HepG2 (cell line): ENCODE measurements around the gene PLAGL2. TPM values are rescaled to one million over a fixed set of nuclear protein-coding genes. Genes with fewer than 3 reads are reported as not detected.

ENCODE experiments used
- ATAC-seq: fragments of 200-7000 bp; cut with Tn5 transposase; 3 replicates; pipeline ENCODE4 v1.9.1; 2020; ENCODE audit warnings: mild to moderate bottlenecking, moderate library complexity
- BruUV-seq: library from RNA; stranded (reverse); fragments of 400-500 nt; replicated peaks from 2 replicates; lab custom pipeline; 2021; lab: Mats Ljungman, UMichigan
- CTCF ChIA-PET: fragments of 300-600 bp; formaldehyde crosslinking; extraction: SDS; loops from one replicate; lab custom pipeline; 2021; ENCODE audit warnings: low total read pairs, inconsistent platforms, low intra/inter-chr PET ratio; lab: Yijun Ruan, JAX
- POLR2A ChIA-PET: fragments of 350-600 bp; sonication (Branson Sonifier 250); formaldehyde crosslinking; loops from one replicate; lab custom pipeline; 2020; ENCODE audit warnings: antibody characterized with exemption, inconsistent platforms; lab: Yijun Ruan, JAX
- DNase-seq: peaks from one replicate; pipeline ENCODE4 v3.0.0-alpha.2; 2015; ENCODE audit warnings: low spot score
- FAIRE-seq: peaks from 3 replicates; lab custom pipeline; 2011; peaks lifted over from hg19 to GRCh38; lab: Jason Lieb, UNC
- H2AFZ ChIP-seq: one replicate; pipeline ENCODE4 v1.6.1; 2011; ENCODE audit warnings: low read length, inconsistent platforms
- H3K27ac ChIP-seq: fragments of 300-600 bp; 3 replicates; pipeline ENCODE4 v1.8.0; 2011; ENCODE audit warnings: mixed run types, mild to moderate bottlenecking, mixed read lengths, low read length, inconsistent platforms; ENCODE audit not compliant: insufficient read depth; ENCODE audit errors: extremely low read length
- H3K27me3 ChIP-seq, 2 experiments: fragments of 200-600 bp in 1 of 2; 2 replicates in 1 of 2; 3 replicates in 1 of 2; pipeline versions ENCODE4 v1.6.0 to v1.8.0; 2011; ENCODE audit warnings: low read length in 2 of 2, mild to moderate bottlenecking in 2 of 2, moderate library complexity in 2 of 2, inconsistent platforms in 1 of 2; ENCODE audit not compliant: insufficient read depth in 2 of 2, control insufficient read depth in 1 of 2
- H3K36me3 ChIP-seq, 2 experiments: fragments of 200-600 bp in 1 of 2; replicated peaks in 1 of 2; 2 replicates in 1 of 2; 3 replicates in 1 of 2; pipeline versions ENCODE4 v1.5.1 to v1.8.0; 2011; ENCODE audit warnings: low read length in 2 of 2, inconsistent platforms in 1 of 2; ENCODE audit not compliant: insufficient read depth in 2 of 2, control insufficient read depth in 1 of 2
- H3K4me1 ChIP-seq: 2 replicates; pipeline ENCODE4 v1.5.1; 2012; ENCODE audit warnings: low read length, inconsistent platforms; ENCODE audit not compliant: insufficient read depth
- H3K4me2 ChIP-seq: 2 replicates; pipeline ENCODE4 v1.6.0; 2011; ENCODE audit warnings: low read depth, low read length, inconsistent platforms
- H3K4me3 ChIP-seq, 3 experiments: fragments of 200-600 bp in 1 of 3; sonication (generic), shearing (Covaris generic) in 1 of 3; replicated peaks in 1 of 3; 2 replicates each; pipeline ENCODE4 v1.5.1; 2011 to 2016; ENCODE audit warnings: low read length in 3 of 3, inconsistent platforms in 2 of 3, low read depth in 2 of 3, mild to moderate bottlenecking in 2 of 3, control low read depth in 1 of 3, mixed read lengths in 1 of 3; ENCODE audit not compliant: insufficient read depth in 1 of 3
- H3K79me2 ChIP-seq: one replicate; pipeline ENCODE4 v1.6.1; 2011; ENCODE audit warnings: low read length, inconsistent platforms; ENCODE audit not compliant: insufficient read depth
- H3K9ac ChIP-seq: 2 replicates; pipeline ENCODE4 v1.6.0; 2011; ENCODE audit warnings: mild to moderate bottlenecking, low read depth, low read length, inconsistent platforms; ENCODE audit not compliant: insufficient read depth
- H3K9me3 ChIP-seq: 2 replicates; pipeline ENCODE4 v1.5.1; 2012; ENCODE audit warnings: mild to moderate bottlenecking, low read length
- H4K20me1 ChIP-seq: 2 replicates; pipeline ENCODE4 v1.6.0; 2011; ENCODE audit warnings: inconsistent platforms, mild to moderate bottlenecking, low read length, moderate library complexity; ENCODE audit not compliant: insufficient read depth
- ELF4 ChIP-seq: sonication (generic); formaldehyde crosslinking; IDR thresholded peaks from 2 replicates; pipeline ENCODE4 v1.5.0; 2020; ENCODE audit warnings: missing genetic modification reagents, mild to moderate bottlenecking, moderate library complexity, borderline replicate concordance
- FLYWCH1 ChIP-seq: sonication (generic); formaldehyde crosslinking; IDR thresholded peaks from 2 replicates; pipeline ENCODE4 v1.8.1; 2023; ENCODE audit warnings: mild to moderate bottlenecking, missing genetic modification reagents
- FOXO4 ChIP-seq: sonication (generic); formaldehyde crosslinking; conservative IDR thresholded peaks from 2 replicates; pipeline ENCODE4 v1.8.1; 2023; ENCODE audit warnings: missing genetic modification reagents
- GFI1 ChIP-seq: sonication (generic); formaldehyde crosslinking; IDR thresholded peaks from 2 replicates; pipeline ENCODE4 v1.5.0; 2020; ENCODE audit warnings: missing genetic modification reagents, mild to moderate bottlenecking, borderline replicate concordance
- TBX2 ChIP-seq: sonication (generic); formaldehyde crosslinking; IDR thresholded peaks from 2 replicates; pipeline ENCODE4 v1.5.0; 2020; ENCODE audit warnings: missing genetic modification reagents, mild to moderate bottlenecking, borderline replicate concordance
- ZNF138 ChIP-seq: sonication (generic); formaldehyde crosslinking; IDR thresholded peaks from 2 replicates; pipeline ENCODE4 v1.5.0; 2020; ENCODE audit warnings: mild to moderate bottlenecking, low read depth, missing genetic modification reagents
- WGBS: methylation state at CpG from one replicate; pipeline ENCODE4 v1.1.6; 2017; ENCODE audit warnings: low lambda C conversion rate; 5-methylcytosine and 5-hydroxymethylcytosine counted together
- in situ Hi-C: cut with HindIII; loops from 2 replicates; pipeline ENCODE4 v1.10.0; 2017; ENCODE audit warnings: low pct_unique_long_range_greater_than_20kb; ENCODE audit not compliant: extremely low pct_ligation_motif_present
- intact Hi-C: fragments of 100-400 bp; cut with micrococcal nuclease; formaldehyde crosslinking; loops from one replicate; pipeline ENCODE4 v1.10.0; 2022; ENCODE audit not compliant: unreplicated experiment
- polyA plus RNA-seq, 8 experiments: library from polyadenylated mRNA; depleted of rRNA in 3 of 8; stranded (reverse) in 7 of 8; unstranded in 1 of 8; fragments of >200 nt; fragmentation: Illumina TruSeq in 4 of 8; extraction: Trizol in 4 of 8; gene quantifications; 2 replicates each; pipeline versions ENCODE4 v1.2.1 to v1.2.3, GENCODE V29; 2011 to 2016; ENCODE audit warnings: low read depth in 4 of 8, missing spikeins in 1 of 8, mixed read lengths in 1 of 8; ENCODE audit not compliant: insufficient read depth in 1 of 8
- total RNA-seq, 5 experiments: library from RNA; depleted of rRNA; stranded (reverse); fragments of >200 nt; fragmentation: Illumina TruSeq; extraction: Trizol; gene quantifications; 2 replicates each; pipeline ENCODE4 v1.2.3, GENCODE V29; 2016; ENCODE audit warnings: low read depth in 1 of 5

PLAGL2 gene
- total and polyA plus RNA-seq, 2 of the 13 experiments (the other 11 are each of a cell fraction or from before 2014, with no cell fraction given) = 15.2 to 15.3 TPM

DNA sequence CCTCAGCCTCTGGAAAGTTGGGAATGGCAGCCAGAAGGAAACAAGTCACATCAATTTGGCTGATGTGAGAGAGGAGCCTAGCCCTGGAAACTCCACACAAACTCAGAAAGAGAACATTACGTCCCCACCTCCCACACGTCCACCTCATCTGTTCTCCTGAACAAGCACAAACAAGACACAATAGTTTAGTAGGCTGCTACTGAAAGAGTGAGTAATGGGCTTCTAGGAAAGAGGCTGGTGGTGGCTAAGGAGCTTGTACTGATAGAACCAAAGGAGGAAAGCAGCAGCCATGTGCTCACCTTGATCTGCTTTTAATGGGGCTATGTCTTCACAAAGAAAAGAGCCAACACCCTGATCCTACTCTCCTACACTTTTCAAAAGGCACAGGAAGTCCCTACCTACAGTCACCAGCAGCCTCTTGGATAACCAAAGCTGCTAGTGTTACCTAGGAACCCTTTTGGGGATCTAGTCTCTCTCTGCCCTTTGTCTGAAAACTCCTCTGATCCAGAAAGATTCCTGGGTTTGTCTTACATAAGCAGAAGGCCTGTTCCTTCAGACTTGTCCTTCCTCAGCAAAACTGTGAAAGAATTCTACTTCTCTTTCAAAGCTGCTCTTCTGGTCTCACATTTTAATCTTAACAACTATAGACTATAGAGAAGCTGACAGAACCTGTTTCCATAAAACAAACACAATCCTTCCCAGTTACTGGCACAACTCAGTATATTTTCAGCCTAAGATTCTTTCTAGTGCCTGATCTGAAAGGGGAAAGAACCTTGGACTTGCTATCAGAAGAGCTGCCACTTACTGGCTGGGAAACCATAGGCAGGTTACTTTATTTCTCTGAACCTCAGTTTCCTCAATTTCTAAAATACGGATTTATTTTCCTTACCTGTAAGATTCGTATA is 3.1 kb downstream of the PLAGL2 start:
- intact Hi-C loops = loop anchor here (5.0 kb wide), 3 partner anchors 53 to 123 kb away; no protein-coding TSS in a partner anchor

More for the DNA sequence above, 3.1 kb downstream of the PLAGL2 start:
- no peaks in the 10 kb centered on the region for H3K9me3 ChIP-seq
- H4K20me1 ChIP-seq = peaks cover 46% of the 10 kb centered on the region
- peaks cover 58% of the 10 kb centered on the region for H3K4me1 ChIP-seq
- peak overlapping the region; percentile 13 for H3K27ac ChIP-seq
- in situ Hi-C loops = no loop called here
- peaks cover 86% of the 10 kb centered on the region for H3K79me2 ChIP-seq
- H3K4me2 ChIP-seq = peak overlapping the region; percentile 98
- peaks cover 0 to 7% of the 10 kb centered on the region in 2 experiments; a peak in 1 of 5 replicates for H3K27me3 ChIP-seq
- H2AFZ ChIP-seq = no peak overlapping the region
- H3K36me3 ChIP-seq = peaks cover 32 to 46% of the 10 kb centered on the region in 2 experiments
- ChIA-PET POLR2A (interaction anchor here (1.0 to 2.2 kb wide), 2 partner anchors 13 to 85 kb away, joined by 3 to 8 read pairs; no protein-coding TSS in a partner anchor), CTCF (interaction anchor here (0.6 kb wide), 1 partner anchor 1969 kb away, joined by 3 read pairs; no protein-coding TSS in a partner anchor)
- FAIRE-seq (no peak), ATAC-seq (no peak), DNase-seq (no peak)
- peak overlapping the region in 2 of 3 experiments; percentile 19 to 91; a peak in 2 of 6 replicates for H3K4me3 ChIP-seq
- no TSS peak for BruUV-seq
- peak overlapping the region; percentile 98; the same call in 1 of the 2 replicates for H3K9ac ChIP-seq
- WGBS = 85% methylated on average over 4 of the region's 4 CpGs
- TF ChIP-seq GFI1 (CRISPR knock-in tag) (peak; percentile 38; the same call in 1 of the 2 replicates), TBX2 (CRISPR knock-in tag) (peak; percentile 39; the same call in 1 of the 2 replicates), ZNF138 (CRISPR knock-in tag) (0 out of 2 replicates have a peak, but pooled peaks have one; percentile 46), FLYWCH1 (CRISPR knock-in tag) (no peak), FOXO4 (CRISPR knock-in tag) (0 out of 2 replicates have a peak, but pooled peaks have one; percentile 60), ELF4 (CRISPR knock-in tag) (no peak)
